Coronary artery (tissue), 2 donors: Measurements from ENCODE around the gene DRD4.

Experiments used
- DNase-seq: peaks from one replicate; pipeline ENCODE4 v3.0.0-alpha.2; 2017; ENCODE audit warnings: low spot score
- H3K27ac ChIP-seq, 2 donors: fragments of 200-600 bp; sonication (generic); one replicate each; pipeline ENCODE4 v1.5.1; 2016 to 2019
- H3K4me3 ChIP-seq: fragments of 200-600 bp; sonication (generic); 2 replicates; pipeline ENCODE4 v1.5.1; 2016; ENCODE audit warnings: mild to moderate bottlenecking, moderate library complexity
- CTCF ChIP-seq: fragments of 200-600 bp; sonication (generic); IDR thresholded peaks from one replicate; pipeline ENCODE4 v1.5.1; 2019; ENCODE audit warnings: antibody characterized with exemption

The DRD4 gene

GRCh38 chr11:614623-615503 lies 22.2 kb upstream of the DRD4 start:
- no peak for TF ChIP-seq CTCF
- DNase-seq, result peak; percentile 73

GRCh38 chr11:615504-616319 lies 21.4 kb upstream of the DRD4 start, which contains the start of gene IRF7:
Gene IRF7 (minus strand): TSS chr11:615950. CDS start chr11:615364, 586 bp downstream.
- peak within 1 kb of the TSS; percentile 84 for H3K4me3 ChIP-seq
- no peak for TF ChIP-seq CTCF
- peak; percentile 97 for DNase-seq
- H3K27ac ChIP-seq, result peak within 1 kb of the TSS; percentile 79 to 92

More at GRCh38 chr11:614623-615503, 22.2 kb upstream of the DRD4 start:
- H3K27ac ChIP-seq, result peak overlapping the region; percentile 79 to 92
- H3K4me3 ChIP-seq, result peak overlapping the region; percentile 84

GRCh38 chr11:616320-617198 lies 20.5 kb upstream of the DRD4 start:
- Histone ChIP-seq H3K27ac (peak overlapping the region; percentile 79 to 92), H3K4me3 (peak overlapping the region; percentile 84)
- no peak for DNase-seq
- TF ChIP-seq CTCF, result no peak

GRCh38 chr11:617199-617911 lies 19.7 kb upstream of the DRD4 start:
- Histone ChIP-seq H3K4me3 (no peak overlapping the region), H3K27ac (no peak overlapping the region)
- no peak for DNase-seq
- TF ChIP-seq CTCF, result no peak

GRCh38 chr11:617912-618682 lies 19.0 kb upstream of the DRD4 start:
- no peak for DNase-seq
- no peak overlapping the region for H3K4me3 ChIP-seq
- no peak overlapping the region for H3K27ac ChIP-seq
- no peak for TF ChIP-seq CTCF
